ENCODE results near the gene CHTF8.
"Not testable (repeated sequence)": the region's sequence is repeated elsewhere in the genome, so short reads cannot be mapped to it uniquely, and the experiment has no call there.

CHTF8 gene

GRCh38 chr16:69132424-69133252, at the start of gene CHTF8, which contains the start of gene UTP4:
Gene CHTF8, minus strand, starts transcription at chr16:69132588. Its CDS starts 11,130 bp downstream, at chr16:69121458.
Gene UTP4, plus strand, starts transcription at chr16:69132649. Its CDS starts 811 bp downstream, at chr16:69133460.
- DNase-seq: peak; percentile 45

- DNase-seq: no peak
These were observed 47.6 kb upstream of the CHTF8 start for GRCh38 chr16:69180011-69180338.

- no peak for DNase-seq
These were observed 47.1 kb upstream of the CHTF8 start for GRCh38 chr16:69179328-69180010.

- no peak for DNase-seq
These were observed 43.8 kb upstream of the CHTF8 start for GRCh38 chr16:69176033-69176800.

- no peak for DNase-seq
These were observed 39.1 kb upstream of the CHTF8 start for GRCh38 chr16:69171325-69172084.

- DNase-seq: no peak
These were observed 37.4 kb upstream of the CHTF8 start for GRCh38 chr16:69169607-69170352.

- DNase-seq: no peak
These were observed 36.7 kb upstream of the CHTF8 start for GRCh38 chr16:69169051-69169450.

GRCh38 chr16:69166946-69167930, 34.9 kb upstream of the CHTF8 start:
- DNase-seq: no peak

- no peak for DNase-seq
These were observed 33.9 kb upstream of the CHTF8 start for GRCh38 chr16:69166221-69166833.

- DNase-seq: no peak
These were observed 33.2 kb upstream of the CHTF8 start for GRCh38 chr16:69165584-69165983.

- DNase-seq: no peak
These were observed 27.8 kb upstream of the CHTF8 start for GRCh38 chr16:69160192-69160591.

GRCh38 chr16:69157196-69157595, 24.8 kb upstream of the CHTF8 start:
- DNase-seq: no peak

GRCh38 chr16:69150146-69150865, 17.9 kb upstream of the CHTF8 start:
- peak; percentile 6 for DNase-seq

GRCh38 chr16:69149621-69150020, 17.2 kb upstream of the CHTF8 start:
- DNase-seq: not testable (repeated sequence)

- no peak for DNase-seq
These were observed 13.3 kb upstream of the CHTF8 start for GRCh38 chr16:69145658-69146057.

GRCh38 chr16:69143116-69143515, 10.7 kb upstream of the CHTF8 start:
- no peak for DNase-seq

- DNase-seq: no peak
These were observed 9.5 kb upstream of the CHTF8 start for GRCh38 chr16:69141936-69142335.

- DNase-seq: no peak
These were observed 8.6 kb upstream of the CHTF8 start for GRCh38 chr16:69141014-69141413.

- DNase-seq: not testable (repeated sequence)
These were observed 7.1 kb upstream of the CHTF8 start for GRCh38 chr16:69139464-69139863.

GRCh38 chr16:69138608-69139007, 6.2 kb upstream of the CHTF8 start:
- no peak for DNase-seq
